ENCODE results near the gene CEP164. TPM values are rescaled to one million over a fixed set of nuclear protein-coding genes. Genes with fewer than 3 reads are reported as not detected.

CEP164 gene
- polyA plus RNA-seq, 1 of the 3 experiments (the other 2 are of a cell fraction): 27.7 TPM

GRCh38 chr11:117440258-117440657 lies 112.6 kb downstream of the CEP164 start:
- Histone ChIP-seq H3F3A (replicated peaks; ENCODE audit: insufficient read depth) (no peaks in the 10 kb centered on the region), H3K9me3 (no peaks in the 10 kb centered on the region), H3K4me3 (ENCODE audit: low read depth in 2 of 2, low read length in 1 of 2) (no peak overlapping the region), H3K79me2 (ENCODE audit: insufficient read depth) (no peaks in the 10 kb centered on the region), H3K9ac (no peak overlapping the region), H4K20me1 (ENCODE audit: insufficient read depth) (no peaks in the 10 kb centered on the region), H3K9me2 (no peaks in the 10 kb centered on the region), H3K4me1 (ENCODE audit: control insufficient read depth in 1 of 2, insufficient read depth in 2 of 2, low read depth in 1 of 2, low read length in 1 of 2) (peaks cover 0 to 22% of the 10 kb centered on the region in 2 experiments; a peak in 2 of 4 replicates), H3K36me3 (replicated peaks in 1 of 2; ENCODE audit: control insufficient read depth in 1 of 2, insufficient read depth in 2 of 2, low read length in 1 of 2) (no peaks in the 10 kb centered on the region), H3K27me3 (ENCODE audit: insufficient read depth) (peaks cover 16% of the 10 kb centered on the region; the same call in 1 of the 2 replicates), H2AFZ (ENCODE audit: low read depth) (no peak overlapping the region), H3K4me2 (no peak overlapping the region), H3K27ac (ENCODE audit: low read depth in 2 of 2, low read length in 1 of 2) (no peak overlapping the region)
- POLR2A ChIA-PET: no interaction called here
- DNase-seq: no peak
- TF ChIP-seq FOXM1 (IDR thresholded peaks at IDR 0.05; ENCODE audit: low read depth) (no peak), ELF1 (IDR thresholded peaks at IDR 0.05) (no peak), FOSL2 (IDR thresholded peaks at IDR 0.05; ENCODE audit: borderline replicate concordance, low read depth) (no peak), RFX5 (IDR thresholded peaks at IDR 0.05; ENCODE audit: low read length) (no peak), SMC3 (IDR thresholded peaks at IDR 0.05; ENCODE audit: low read depth, low read length) (no peak), EZH2phosphoT487 (IDR thresholded peaks at IDR 0.05; ENCODE audit: borderline replicate concordance, low read depth) (no peak), ZBTB33 (IDR thresholded peaks at IDR 0.05; ENCODE audit: borderline replicate concordance, low read depth) (no peak), PBX3 (IDR thresholded peaks at IDR 0.05) (no peak), NRF1 (IDR thresholded peaks at IDR 0.05; ENCODE audit: low read depth, low read length) (no peak), EP300 (IDR thresholded peaks at IDR 0.05; ENCODE audit: borderline replicate concordance in 1 of 2, low read depth in 1 of 2, low read length in 1 of 2) (no peak), CTCF (IDR thresholded peaks at IDR 0.05) (no peak), GABPA (IDR thresholded peaks at IDR 0.05; ENCODE audit: low read depth) (no peak), RXRA (IDR thresholded peaks at IDR 0.05; ENCODE audit: borderline replicate concordance, low read depth) (no peak), JUND (IDR thresholded peaks at IDR 0.05) (no peak), REST (IDR thresholded peaks at IDR 0.05; ENCODE audit: low read depth, low read length) (no peak)
- CTCF ChIA-PET: interaction anchor here (1.0 to 9.8 kb wide), 4 partner anchors 11 to 506 kb away, joined by 3 to 239 read pairs (median 88); no protein-coding TSS in a partner anchor
- 53% methylated on average over 8 of the region's 8 CpGs for WGBS (ENCODE audit: low lambda C conversion rate)
